HCT116 (cell line): ENCODE data around the gene RIMS4.

ENCODE experiments used
- CEBPB ChIP-seq: IDR thresholded peaks from 2 replicates; pipeline ENCODE4 v1.6.1; 2012; ENCODE audit warnings: low read depth
- CTCF ChIP-seq, 3 experiments: fragments of 200-600 bp in 1 of 3; sonication (generic) in 1 of 3; IDR thresholded peaks in 2 of 3; conservative IDR thresholded peaks in 1 of 3; 2 replicates each; pipeline ENCODE4 v1.5.1; 2012 to 2017; ENCODE audit warnings: low read depth in 2 of 3, low read length in 2 of 3, antibody characterized with exemption in 1 of 3, borderline replicate concordance in 1 of 3, control low read depth in 1 of 3, mild to moderate bottlenecking in 1 of 3, mixed read lengths in 1 of 3, mixed run types in 1 of 3, moderate library complexity in 1 of 3; ENCODE audit not compliant: insufficient read depth in 1 of 3
- EGR1 ChIP-seq: IDR thresholded peaks from 2 replicates; pipeline ENCODE4 v1.6.1; 2012; ENCODE audit warnings: low read depth
- EZH2 ChIP-seq: fragments of 200-600 bp; sonication (generic); IDR thresholded peaks from 2 replicates; pipeline ENCODE4 v1.6.1; 2017; ENCODE audit warnings: antibody characterized with exemption, mixed run types
- POLR2A ChIP-seq: IDR thresholded peaks from 2 replicates; pipeline ENCODE4 v1.7.0; 2011; ENCODE audit warnings: borderline replicate concordance; ENCODE audit not compliant: insufficient read depth, insufficient read length; ENCODE audit errors: extremely low read depth
- RAD21 ChIP-seq: IDR thresholded peaks from 2 replicates; pipeline ENCODE4 v1.6.1; 2012; ENCODE audit warnings: low read depth, mild to moderate bottlenecking
- REST ChIP-seq: IDR thresholded peaks from 2 replicates; pipeline ENCODE4 v1.6.1; 2012; ENCODE audit warnings: low read depth
- SIN3A ChIP-seq: IDR thresholded peaks from 2 replicates; pipeline ENCODE4 v1.6.1; 2012; ENCODE audit warnings: low read depth
- SP1 ChIP-seq: IDR thresholded peaks from 2 replicates; pipeline ENCODE4 v1.6.1; 2012; ENCODE audit warnings: low read depth
- SRF ChIP-seq: IDR thresholded peaks from 2 replicates; pipeline ENCODE4 v1.6.1; 2012; ENCODE audit warnings: low read depth
- ZFX ChIP-seq: fragments of 450-650 bp; IDR thresholded peaks from 2 replicates; pipeline ENCODE4 v1.6.1; 2017
- ZNF274 ChIP-seq: fragments of 200-500 bp; sonication (Bioruptor generic); IDR thresholded peaks from 2 replicates; pipeline ENCODE4 v1.6.1; 2014; ENCODE audit warnings: mild to moderate bottlenecking, low read depth, low read length, inconsistent platforms

- TF ChIP-seq SP1, result no peak
- TF ChIP-seq CTCF (IDR thresholded peaks at IDR 0.05 in 2 of 3, conservative IDR thresholded peaks at IDR 0.05 in 1 of 3; ENCODE audit: borderline replicate concordance in 1 of 3, insufficient read depth in 1 of 3, low read depth in 2 of 3, low read length in 2 of 3), result no peak
- no peak for TF ChIP-seq ZNF274
- TF ChIP-seq EGR1, result no peak
- TF ChIP-seq SIN3A, result no peak
- no peak for TF ChIP-seq ZFX
- no peak for TF ChIP-seq RAD21
- TF ChIP-seq CEBPB, result no peak
- no peak for TF ChIP-seq EZH2
- TF ChIP-seq POLR2A, result no peak
- TF ChIP-seq REST, result no peak
- no peak for TF ChIP-seq SRF
These were observed 62.4 kb downstream of the RIMS4 start for GRCh38 chr20:44748005-44748370.
